HG03469 (cell line): ENCODE measurements around the gene MCFD2.
A peak's percentile ranks its signal among the peaks of the same experiment; 100 is the strongest.

Source experiments
- ATAC-seq: cut with Tn5 transposase; IDR thresholded peaks from one replicate; pipeline ENCODE4 v1.9.1; 2021; ENCODE audit warnings: mild to moderate bottlenecking, moderate library complexity, moderate number of reproducible peaks; ENCODE audit not compliant: unreplicated experiment

Gene MCFD2

GRCh38 chr2:46915281-46915810 is at the start of gene MCFD2:
TSS of gene MCFD2 (minus strand) at chr2:46915806. CDS start at chr2:46909171, 6,635 bp downstream.
- peak; percentile 13 for ATAC-seq

- ATAC-seq: no peak
These were observed 49.4 kb upstream of the MCFD2 start for GRCh38 chr2:46964835-46965560.

DNA sequence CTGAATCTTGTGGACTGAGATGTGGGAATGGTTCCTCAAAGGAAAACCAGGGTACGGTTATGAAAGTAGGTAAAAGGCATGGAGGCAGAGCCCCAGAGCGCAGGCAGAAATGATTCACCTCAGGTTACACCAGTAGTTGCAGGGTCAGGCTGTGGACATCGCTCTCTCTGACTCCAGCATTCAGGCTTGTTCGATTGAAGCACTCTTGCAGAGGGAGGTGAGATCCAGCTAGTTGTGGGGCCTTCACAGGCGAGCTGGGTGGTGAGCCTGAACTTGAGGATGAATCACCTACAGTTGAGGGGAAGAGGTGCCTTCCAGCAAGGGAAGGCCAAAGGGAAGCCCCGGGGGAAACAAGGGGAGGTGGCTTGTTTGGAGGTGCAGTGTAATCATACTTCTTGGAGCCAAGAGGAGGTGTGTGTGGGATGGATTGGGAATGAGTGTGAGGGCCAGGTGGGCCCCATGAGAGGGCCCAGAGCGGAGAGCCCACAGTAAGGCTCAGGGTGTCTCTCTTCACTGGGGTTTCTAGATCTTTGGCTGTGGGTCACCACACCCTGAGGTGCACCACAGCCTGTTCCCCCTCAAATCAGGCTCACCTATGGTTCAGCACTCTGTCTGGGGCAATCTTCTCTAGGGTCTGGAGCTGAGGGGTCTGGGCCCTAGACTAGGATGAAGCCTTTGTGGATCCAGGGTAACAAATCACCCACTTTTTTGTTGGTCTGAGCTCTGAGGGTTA is 48.5 kb upstream of the MCFD2 start:
- no peak for ATAC-seq

- ATAC-seq: no peak
These were observed 47.6 kb upstream of the MCFD2 start for GRCh38 chr2:46963210-46963609.

- no peak for ATAC-seq
These were observed 47.1 kb upstream of the MCFD2 start for GRCh38 chr2:46962751-46963150.

- ATAC-seq: no peak
These were observed 45.0 kb upstream of the MCFD2 start for GRCh38 chr2:46960618-46961017.

- no peak for ATAC-seq
These were observed 42.9 kb upstream of the MCFD2 start for GRCh38 chr2:46958431-46959017.

DNA sequence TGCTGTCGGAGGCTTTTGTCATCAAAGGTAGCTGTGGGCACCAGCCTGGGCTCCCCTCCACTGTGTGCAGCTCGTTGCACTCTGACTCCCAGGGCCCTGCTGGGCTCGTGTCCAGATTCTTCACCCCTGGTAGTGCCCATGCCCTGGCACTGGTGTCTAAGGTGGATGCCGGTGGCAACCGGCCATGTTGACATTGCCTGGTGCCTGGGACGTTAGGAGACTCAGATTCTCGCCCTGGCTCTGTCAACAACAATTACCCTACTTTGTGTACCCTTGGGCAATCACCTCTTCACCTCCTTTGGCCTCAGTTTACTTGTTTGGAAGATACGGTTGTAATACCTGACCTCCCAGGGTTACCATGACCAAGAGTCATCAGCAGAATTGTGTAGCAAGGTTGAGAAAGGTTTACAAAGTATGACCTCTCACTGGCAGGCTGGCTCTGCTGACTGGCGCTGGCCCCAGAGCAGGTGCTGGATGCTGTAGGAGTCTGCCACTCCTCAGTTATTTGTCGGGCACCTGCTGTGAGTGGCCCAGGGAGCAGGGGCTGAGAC is 41.5 kb upstream of the MCFD2 start:
- no peak for ATAC-seq

DNA sequence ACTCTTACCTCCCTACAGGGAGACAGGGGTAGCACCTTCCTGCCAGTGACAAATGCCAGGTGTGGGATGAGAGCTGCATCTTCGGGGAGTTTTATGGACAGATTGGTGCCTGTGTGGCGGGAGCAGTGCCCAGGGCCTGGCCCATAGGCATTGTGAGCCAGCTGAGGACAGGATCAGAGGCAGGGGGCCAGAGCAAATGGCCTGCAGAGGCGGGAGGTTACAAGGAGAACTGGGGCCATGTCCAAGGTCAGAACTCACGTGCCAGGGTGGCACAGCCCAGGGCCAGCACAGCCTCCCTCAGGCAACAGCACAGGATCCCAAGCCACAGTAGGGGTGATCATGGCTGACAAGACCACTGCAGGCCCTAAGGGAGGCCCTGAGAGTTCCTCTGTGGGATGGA is 40.2 kb upstream of the MCFD2 start:
- no peak for ATAC-seq

DNA sequence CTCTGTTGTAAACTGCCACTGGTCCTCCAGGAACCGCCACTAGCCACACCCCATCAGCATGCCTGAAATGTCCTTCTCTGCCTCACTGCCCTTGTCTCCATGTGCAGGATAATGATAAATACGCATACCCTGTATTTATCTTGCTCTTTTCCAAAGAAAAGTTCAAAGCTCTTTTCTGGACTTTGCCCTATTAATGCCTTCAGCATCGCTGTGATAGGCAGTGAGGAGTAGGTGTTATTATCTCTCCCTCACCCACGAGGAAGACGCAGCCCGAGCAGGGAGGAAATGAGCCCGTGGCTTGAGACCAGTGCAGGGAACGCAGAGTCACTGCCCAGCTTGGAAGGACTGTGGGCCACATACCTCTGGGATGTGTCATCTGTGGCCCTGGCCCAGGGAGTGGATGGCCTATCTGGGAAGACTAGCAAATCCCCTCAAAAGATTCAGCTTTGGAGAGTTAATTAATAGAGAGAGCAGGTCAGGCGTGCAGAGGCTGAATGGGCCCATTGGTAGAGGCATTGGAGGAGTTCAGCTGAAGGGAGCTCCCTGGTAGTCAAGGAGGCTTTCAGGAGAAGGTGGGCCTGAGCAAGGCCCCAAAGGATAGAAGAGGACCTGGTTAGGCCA is 39.5 kb upstream of the MCFD2 start:
- no peak for ATAC-seq

- ATAC-seq: no peak
These were observed 36.6 kb upstream of the MCFD2 start for GRCh38 chr2:46952171-46952570.

DNA sequence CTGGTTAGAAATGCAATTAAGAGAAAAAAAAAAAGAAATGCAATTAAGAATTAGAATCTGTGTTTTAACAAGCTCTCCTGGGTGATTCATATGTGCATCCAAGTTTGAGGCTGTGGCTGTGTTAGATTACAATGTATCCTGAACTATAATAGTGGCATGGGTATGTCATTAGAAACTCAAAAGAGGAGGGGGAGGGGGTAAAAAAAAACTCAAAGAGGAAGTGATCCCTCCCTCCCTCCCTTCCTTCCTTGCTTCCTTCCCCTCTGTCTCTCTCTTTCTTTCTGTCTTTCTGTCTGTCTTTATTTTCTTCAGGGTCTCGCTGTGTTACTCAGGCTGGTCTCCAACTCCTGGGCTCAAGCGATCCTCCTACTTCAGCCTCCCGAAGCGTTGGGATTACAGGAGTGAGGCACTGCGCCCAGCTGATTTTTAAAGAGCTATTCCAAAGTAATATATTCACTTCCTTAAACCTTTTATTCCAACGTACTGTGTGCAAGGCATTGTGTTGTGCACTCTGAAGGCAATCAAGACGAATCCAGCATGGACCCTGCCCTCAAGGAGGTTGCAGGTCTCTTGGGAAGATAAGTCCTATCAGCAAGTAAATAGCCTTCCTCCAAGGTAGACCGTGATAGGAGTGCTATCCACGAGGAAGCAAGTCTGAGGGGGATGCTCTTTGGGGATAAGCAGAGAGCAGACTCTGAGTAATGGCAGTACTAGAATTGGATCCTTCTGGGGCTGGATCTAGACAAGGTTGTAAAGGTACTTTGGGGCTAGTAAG is 35.9 kb upstream of the MCFD2 start:
- ATAC-seq: no peak

DNA sequence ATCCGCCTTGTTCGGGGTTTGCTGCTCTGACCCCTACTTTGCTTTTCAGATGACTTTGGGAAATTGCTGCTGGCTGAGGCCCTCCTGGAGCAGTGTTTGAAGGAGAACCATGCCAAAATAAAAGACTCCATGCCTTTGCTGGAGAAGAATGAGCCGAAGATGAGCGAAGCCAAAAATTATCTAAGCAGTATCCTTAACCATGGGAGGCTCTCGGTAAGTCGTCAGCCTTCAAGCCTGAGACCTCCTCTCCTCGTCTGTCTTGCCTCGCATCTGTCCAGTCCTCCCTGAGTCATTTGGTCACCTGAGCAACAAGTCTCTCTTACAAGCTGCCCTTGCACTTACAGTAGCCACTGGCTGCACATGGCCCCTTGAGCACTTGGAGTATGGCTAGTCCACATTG is 34.7 kb upstream of the MCFD2 start:
- no peak for ATAC-seq

DNA sequence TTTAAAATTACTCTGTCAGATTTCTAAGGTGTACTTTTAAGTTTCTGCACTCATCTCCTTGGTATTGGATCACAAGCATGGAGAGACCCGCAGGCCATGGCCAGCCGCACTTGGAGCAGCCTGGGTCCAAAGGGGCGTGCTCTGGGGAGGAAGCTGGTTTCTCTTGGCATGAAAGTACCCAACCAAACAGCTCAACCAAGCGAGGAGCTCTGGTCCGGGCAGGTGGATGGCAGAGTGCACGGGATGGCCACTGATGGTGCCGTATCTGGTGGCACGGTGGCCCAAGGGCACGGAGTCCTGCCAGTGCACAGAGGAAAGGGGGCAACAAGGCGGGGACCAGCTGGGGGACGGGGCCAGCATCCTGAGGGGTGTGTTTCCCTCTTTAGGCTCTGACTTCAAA is 32.2 kb upstream of the MCFD2 start:
- no peak for ATAC-seq

- ATAC-seq: no peak
These were observed 30.1 kb upstream of the MCFD2 start for GRCh38 chr2:46945671-46946070.

- peak; percentile 34 for ATAC-seq
These were observed 28.5 kb upstream of the MCFD2 start for GRCh38 chr2:46943881-46944798.

DNA sequence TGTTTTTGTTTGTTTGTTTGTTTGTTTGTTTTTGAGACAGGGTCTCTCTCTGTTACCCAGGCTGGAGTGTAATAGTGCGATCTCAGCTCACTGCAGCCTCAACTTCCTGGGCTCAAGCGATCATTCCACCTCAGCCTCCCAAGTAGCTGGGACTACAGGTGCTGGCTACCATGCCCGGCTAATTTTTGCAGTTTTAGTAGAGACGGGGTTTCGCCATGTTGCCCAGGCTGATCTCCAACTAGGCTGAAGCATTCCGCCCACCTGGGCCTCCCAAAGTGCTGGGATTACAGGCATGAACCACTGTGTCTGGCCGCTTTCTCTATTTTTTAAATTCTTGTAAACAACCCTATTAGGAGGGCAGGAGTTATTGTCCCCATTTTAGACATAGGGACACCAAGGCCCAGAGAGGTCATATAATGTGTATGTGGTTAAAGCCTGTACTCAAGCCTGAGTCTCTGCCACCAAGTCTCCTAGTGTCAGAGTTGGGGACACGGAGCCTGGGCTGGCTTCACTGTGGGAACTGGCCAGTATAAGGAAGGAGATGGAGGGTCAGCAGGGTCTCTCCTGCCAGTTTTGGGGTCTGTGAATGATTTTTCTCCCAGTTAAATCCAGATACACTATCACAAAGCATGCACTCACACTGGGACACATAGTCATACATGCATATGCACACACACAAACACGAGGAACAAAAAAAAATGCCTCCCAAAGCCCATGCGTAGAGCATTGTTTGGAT is 27.5 kb upstream of the MCFD2 start:
- ATAC-seq: no peak

GRCh38 chr2:46942143-46942526 is 26.5 kb upstream of the MCFD2 start:
- ATAC-seq: no peak
